Endothelial cell of umbilical vein (primary cell): ENCODE measurements around the gene ILKAP. TPM values are rescaled to one million over a fixed set of nuclear protein-coding genes. Genes with fewer than 3 reads are reported as not detected.

Source experiments
- BruUV-seq: library from RNA; stranded (reverse); fragments of 400-500 nt; replicated peaks from 2 replicates; lab custom pipeline; 2021; lab: Mats Ljungman, UMichigan
- CTCF ChIA-PET: fragments of 300-600, 350-600 bp; sonication (Branson Sonifier 250); formaldehyde crosslinking; loops from one replicate; lab custom pipeline; 2021; ENCODE audit warnings: antibody characterized with exemption, inconsistent platforms; lab: Charles Lee
- POLR2A ChIA-PET: fragments of 300-600, 350-600 bp; sonication (Branson Sonifier 250); formaldehyde crosslinking; loops from one replicate; lab custom pipeline; 2021; ENCODE audit warnings: antibody characterized with exemption, inconsistent platforms; lab: Charles Lee
- DNase-seq: peaks from one replicate; pipeline ENCODE4 v3.0.0-alpha.2; 2011; ENCODE audit warnings: low read depth, low spot score
- FAIRE-seq: peaks from 2 replicates; lab custom pipeline; 2011; peaks lifted over from hg19 to GRCh38; lab: Jason Lieb, UNC
- H2AFZ ChIP-seq: 2 replicates; pipeline ENCODE4 v1.6.0; 2012; ENCODE audit warnings: low read depth, low read length, control low read depth, inconsistent platforms
- H3K27ac ChIP-seq: 2 replicates; pipeline ENCODE4 v1.5.1; 2011; ENCODE audit warnings: low read depth, mild to moderate bottlenecking, control low read depth, low read length, moderate library complexity; ENCODE audit not compliant: insufficient read depth
- H3K27me3 ChIP-seq, 2 experiments: 2 replicates each; pipeline versions ENCODE4 v1.6.0 to v1.6.1; 2011; ENCODE audit warnings: low read length in 2 of 2, mixed read lengths in 1 of 2; ENCODE audit not compliant: control insufficient read depth in 2 of 2, insufficient read depth in 2 of 2
- H3K36me3 ChIP-seq, 2 experiments: 2 replicates in 1 of 2; 3 replicates in 1 of 2; pipeline ENCODE4 v1.5.1; 2011; ENCODE audit warnings: low read length in 2 of 2, mild to moderate bottlenecking in 1 of 2, moderate library complexity in 1 of 2; ENCODE audit not compliant: control insufficient read depth in 2 of 2, insufficient read depth in 2 of 2; ENCODE audit errors: extremely low read depth in 1 of 2
- H3K4me1 ChIP-seq: 3 replicates; pipeline ENCODE4 v1.5.1; 2011; ENCODE audit warnings: mild to moderate bottlenecking, low read length; ENCODE audit not compliant: control insufficient read depth, insufficient read depth; ENCODE audit errors: extremely low read depth
- H3K4me2 ChIP-seq: 2 replicates; pipeline ENCODE4 v1.6.1; 2011; ENCODE audit warnings: low read length, control low read depth, mixed read lengths; ENCODE audit not compliant: insufficient read depth
- H3K4me3 ChIP-seq, 3 experiments: fragments of 200-600 bp in 1 of 3; sonication (generic), shearing (Covaris generic) in 1 of 3; replicated peaks in 1 of 3; 2 replicates each; pipeline ENCODE4 v1.5.1; 2011 to 2016; ENCODE audit warnings: control low read depth in 3 of 3, low read length in 3 of 3, mild to moderate bottlenecking in 2 of 3, inconsistent platforms in 1 of 3, low read depth in 1 of 3, moderate library complexity in 1 of 3; ENCODE audit not compliant: insufficient read depth in 1 of 3
- H3K79me2 ChIP-seq: 2 replicates; pipeline ENCODE4 v1.6.0; 2012; ENCODE audit warnings: low read length, inconsistent platforms; ENCODE audit not compliant: control insufficient read depth, insufficient read depth
- H3K9ac ChIP-seq: replicated peaks from 2 replicates; pipeline ENCODE3; 2011; ENCODE audit warnings: low read length, control low read depth; ENCODE audit not compliant: insufficient read depth; ENCODE audit errors: extremely low read depth
- H3K9me1 ChIP-seq: replicated peaks from 3 replicates; pipeline ENCODE4 v1.6.0; 2011; ENCODE audit warnings: mild to moderate bottlenecking, low read length; ENCODE audit not compliant: control insufficient read depth, insufficient read depth; ENCODE audit errors: extremely low read depth
- H3K9me3 ChIP-seq: replicated peaks from 2 replicates; pipeline ENCODE4 v1.5.1; 2012; ENCODE audit warnings: low read length, inconsistent platforms; ENCODE audit not compliant: control insufficient read depth, insufficient read depth
- H4K20me1 ChIP-seq: replicated peaks from 2 replicates; pipeline ENCODE3; 2011; ENCODE audit warnings: mild to moderate bottlenecking, low read length; ENCODE audit not compliant: control insufficient read depth, insufficient read depth; ENCODE audit errors: extremely low read depth
- CTCF ChIP-seq, 2 donors: IDR thresholded peaks; 1 replicate in 1 of 2; 2 replicates in 1 of 2; pipeline ENCODE4 v1.5.1; 2011; ENCODE audit warnings: low read length in 2 of 2, mild to moderate bottlenecking in 2 of 2, moderate library complexity in 2 of 2, control low read depth in 1 of 2, inconsistent platforms in 1 of 2, low read depth in 1 of 2; ENCODE audit not compliant: insufficient read depth in 1 of 2; ENCODE audit errors: extremely low read depth in 1 of 2
- EZH2 ChIP-seq: IDR thresholded peaks from 2 replicates; pipeline ENCODE4 v1.6.1; 2012; ENCODE audit warnings: borderline replicate concordance, low read depth, mild to moderate bottlenecking, moderate library complexity, low read length, inconsistent platforms; ENCODE audit not compliant: severe bottlenecking
- FOS ChIP-seq: IDR thresholded peaks from 2 replicates; pipeline ENCODE4 v1.6.1; 2011; ENCODE audit warnings: mild to moderate bottlenecking, low read length, moderate library complexity, borderline replicate concordance; ENCODE audit not compliant: insufficient read depth
- GATA2 ChIP-seq: IDR thresholded peaks from 2 replicates; pipeline ENCODE4 v1.7.0; 2011; ENCODE audit warnings: low read depth, mild to moderate bottlenecking, moderate library complexity, mixed read lengths, low read length; ENCODE audit not compliant: insufficient read length, insufficient read depth
- JUN ChIP-seq: IDR thresholded peaks from 2 replicates; pipeline ENCODE4 v1.6.1; 2011; ENCODE audit warnings: borderline replicate concordance, low read depth; ENCODE audit not compliant: insufficient read length, insufficient read depth
- MYC ChIP-seq: IDR thresholded peaks from one replicate; pipeline ENCODE4 v1.6.1; 2011; ENCODE audit warnings: mild to moderate bottlenecking, low read depth, low read length
- POLR2A ChIP-seq: IDR thresholded peaks from 2 replicates; pipeline ENCODE4 v1.6.1; 2012; ENCODE audit warnings: low read depth, mild to moderate bottlenecking, control low read depth, low read length
- POLR2AphosphoS5 ChIP-seq: IDR thresholded peaks from 2 replicates; pipeline ENCODE4 v1.6.1; 2012; ENCODE audit warnings: low read depth, mild to moderate bottlenecking, control low read depth, low read length, moderate library complexity; ENCODE audit not compliant: insufficient read depth
- dilution Hi-C: fragments of 300-500 bp; cut with MboI; formaldehyde crosslinking; loops from one replicate; pipeline ENCODE4 v1.15.0; 2019; ENCODE audit warnings: low sequenced_read_pairs; ENCODE audit not compliant: extremely low pct_ligation_motif_present
- intact Hi-C: fragments of 100-400 bp; cut with micrococcal nuclease; formaldehyde crosslinking; loops from one replicate; pipeline ENCODE4 v1.10.0; 2022
- polyA plus RNA-seq, 4 experiments: library from polyadenylated mRNA; depleted of rRNA in 3 of 4; stranded (reverse) in 3 of 4; unstranded in 1 of 4; fragments of >200 nt; gene quantifications; 2 replicates each; pipeline versions ENCODE4 v1.2.1 to v1.2.3, GENCODE V29; 2011 to 2012; ENCODE audit warnings: missing spikeins in 1 of 4
- total RNA-seq: library from RNA; stranded (reverse); gene quantifications from 2 replicates; pipeline ENCODE4 v1.2.3, GENCODE V29; 2021

ILKAP gene
- total and polyA plus RNA-seq, 2 donors (not counting 3 experiments of a cell fraction or from before 2014, with no cell fraction given), result 49.2 to 49.8 TPM

- no peaks in the 10 kb centered on the region for H3K4me1 ChIP-seq
- dilution Hi-C loops, result no loop called here
- no peak overlapping the region for H3K9ac ChIP-seq
- H3K27ac ChIP-seq, result no peak overlapping the region
- no peaks in the 10 kb centered on the region for H3K9me3 ChIP-seq
- no peaks in the 10 kb centered on the region for H3K9me1 ChIP-seq
- H3K79me2 ChIP-seq, result no peaks in the 10 kb centered on the region
- no peak overlapping the region for H3K4me3 ChIP-seq
- DNase-seq (no peak), FAIRE-seq (no peak)
- no TSS peak for BruUV-seq
- TF ChIP-seq GATA2 (no peak), POLR2AphosphoS5 (no peak), FOS (no peak), EZH2 (no peak), MYC (no peak), POLR2A (no peak), JUN (no peak), CTCF (IDR thresholded peaks at IDR 0.05; ENCODE audit: extremely low read depth in 1 of 2, insufficient read depth in 1 of 2, low read depth in 1 of 2, low read length in 2 of 2) (no peak)
- H3K4me2 ChIP-seq, result no peak overlapping the region
- H3K36me3 ChIP-seq, result no peaks in the 10 kb centered on the region
- no peaks in the 10 kb centered on the region for H4K20me1 ChIP-seq
- POLR2A ChIA-PET, result no interaction called here
- H3K27me3 ChIP-seq, result no peaks in the 10 kb centered on the region
- CTCF ChIA-PET, result no interaction called here
- intact Hi-C loops, result no loop called here
- no peak overlapping the region for H2AFZ ChIP-seq
These were observed 77.2 kb downstream of the ILKAP start for GRCh38 chr2:238126338-238126737.
